Endothelial cell of umbilical vein (primary cell): ENCODE results near the gene FURIN. TPM values are rescaled to one million over a fixed set of nuclear protein-coding genes. Genes with fewer than 3 reads are reported as not detected.
"Not testable (repeated sequence)": the region's sequence is repeated elsewhere in the genome, so short reads cannot be mapped to it uniquely, and the experiment has no call there.

Experiments used
- BruUV-seq: library from RNA; stranded (reverse); fragments of 400-500 nt; replicated peaks from 2 replicates; lab custom pipeline; 2021; lab: Mats Ljungman, UMichigan
- CTCF ChIA-PET: fragments of 300-600, 350-600 bp; sonication (Branson Sonifier 250); formaldehyde crosslinking; loops from one replicate; lab custom pipeline; 2021; ENCODE audit warnings: antibody characterized with exemption, inconsistent platforms; lab: Charles Lee
- POLR2A ChIA-PET: fragments of 300-600, 350-600 bp; sonication (Branson Sonifier 250); formaldehyde crosslinking; loops from one replicate; lab custom pipeline; 2021; ENCODE audit warnings: antibody characterized with exemption, inconsistent platforms; lab: Charles Lee
- DNase-seq: peaks from one replicate; pipeline ENCODE4 v3.0.0-alpha.2; 2011; ENCODE audit warnings: low read depth, low spot score
- FAIRE-seq: peaks from 2 replicates; lab custom pipeline; 2011; peaks lifted over from hg19 to GRCh38; lab: Jason Lieb, UNC
- H2AFZ ChIP-seq: 2 replicates; pipeline ENCODE4 v1.6.0; 2012; ENCODE audit warnings: low read depth, low read length, control low read depth, inconsistent platforms
- H3K27ac ChIP-seq: 2 replicates; pipeline ENCODE4 v1.5.1; 2011; ENCODE audit warnings: low read depth, mild to moderate bottlenecking, control low read depth, low read length, moderate library complexity; ENCODE audit not compliant: insufficient read depth
- H3K27me3 ChIP-seq, 2 experiments: 2 replicates each; pipeline versions ENCODE4 v1.6.0 to v1.6.1; 2011; ENCODE audit warnings: low read length in 2 of 2, mixed read lengths in 1 of 2; ENCODE audit not compliant: control insufficient read depth in 2 of 2, insufficient read depth in 2 of 2
- H3K36me3 ChIP-seq, 2 experiments: 2 replicates in 1 of 2; 3 replicates in 1 of 2; pipeline ENCODE4 v1.5.1; 2011; ENCODE audit warnings: low read length in 2 of 2, mild to moderate bottlenecking in 1 of 2, moderate library complexity in 1 of 2; ENCODE audit not compliant: control insufficient read depth in 2 of 2, insufficient read depth in 2 of 2; ENCODE audit errors: extremely low read depth in 1 of 2
- H3K4me1 ChIP-seq: 3 replicates; pipeline ENCODE4 v1.5.1; 2011; ENCODE audit warnings: mild to moderate bottlenecking, low read length; ENCODE audit not compliant: control insufficient read depth, insufficient read depth; ENCODE audit errors: extremely low read depth
- H3K4me2 ChIP-seq: 2 replicates; pipeline ENCODE4 v1.6.1; 2011; ENCODE audit warnings: low read length, control low read depth, mixed read lengths; ENCODE audit not compliant: insufficient read depth
- H3K4me3 ChIP-seq, 3 experiments: fragments of 200-600 bp in 1 of 3; sonication (generic), shearing (Covaris generic) in 1 of 3; replicated peaks in 1 of 3; 2 replicates each; pipeline ENCODE4 v1.5.1; 2011 to 2016; ENCODE audit warnings: control low read depth in 3 of 3, low read length in 3 of 3, mild to moderate bottlenecking in 2 of 3, inconsistent platforms in 1 of 3, low read depth in 1 of 3, moderate library complexity in 1 of 3; ENCODE audit not compliant: insufficient read depth in 1 of 3
- H3K79me2 ChIP-seq: 2 replicates; pipeline ENCODE4 v1.6.0; 2012; ENCODE audit warnings: low read length, inconsistent platforms; ENCODE audit not compliant: control insufficient read depth, insufficient read depth
- H3K9ac ChIP-seq: replicated peaks from 2 replicates; pipeline ENCODE3; 2011; ENCODE audit warnings: low read length, control low read depth; ENCODE audit not compliant: insufficient read depth; ENCODE audit errors: extremely low read depth
- H3K9me1 ChIP-seq: replicated peaks from 3 replicates; pipeline ENCODE4 v1.6.0; 2011; ENCODE audit warnings: mild to moderate bottlenecking, low read length; ENCODE audit not compliant: control insufficient read depth, insufficient read depth; ENCODE audit errors: extremely low read depth
- H3K9me3 ChIP-seq: replicated peaks from 2 replicates; pipeline ENCODE4 v1.5.1; 2012; ENCODE audit warnings: low read length, inconsistent platforms; ENCODE audit not compliant: control insufficient read depth, insufficient read depth
- H4K20me1 ChIP-seq: replicated peaks from 2 replicates; pipeline ENCODE3; 2011; ENCODE audit warnings: mild to moderate bottlenecking, low read length; ENCODE audit not compliant: control insufficient read depth, insufficient read depth; ENCODE audit errors: extremely low read depth
- CTCF ChIP-seq, 2 donors: IDR thresholded peaks; 1 replicate in 1 of 2; 2 replicates in 1 of 2; pipeline ENCODE4 v1.5.1; 2011; ENCODE audit warnings: low read length in 2 of 2, mild to moderate bottlenecking in 2 of 2, moderate library complexity in 2 of 2, control low read depth in 1 of 2, inconsistent platforms in 1 of 2, low read depth in 1 of 2; ENCODE audit not compliant: insufficient read depth in 1 of 2; ENCODE audit errors: extremely low read depth in 1 of 2
- EZH2 ChIP-seq: IDR thresholded peaks from 2 replicates; pipeline ENCODE4 v1.6.1; 2012; ENCODE audit warnings: borderline replicate concordance, low read depth, mild to moderate bottlenecking, moderate library complexity, low read length, inconsistent platforms; ENCODE audit not compliant: severe bottlenecking
- FOS ChIP-seq: IDR thresholded peaks from 2 replicates; pipeline ENCODE4 v1.6.1; 2011; ENCODE audit warnings: mild to moderate bottlenecking, low read length, moderate library complexity, borderline replicate concordance; ENCODE audit not compliant: insufficient read depth
- GATA2 ChIP-seq: IDR thresholded peaks from 2 replicates; pipeline ENCODE4 v1.7.0; 2011; ENCODE audit warnings: low read depth, mild to moderate bottlenecking, moderate library complexity, mixed read lengths, low read length; ENCODE audit not compliant: insufficient read length, insufficient read depth
- JUN ChIP-seq: IDR thresholded peaks from 2 replicates; pipeline ENCODE4 v1.6.1; 2011; ENCODE audit warnings: borderline replicate concordance, low read depth; ENCODE audit not compliant: insufficient read length, insufficient read depth
- MYC ChIP-seq: IDR thresholded peaks from one replicate; pipeline ENCODE4 v1.6.1; 2011; ENCODE audit warnings: mild to moderate bottlenecking, low read depth, low read length
- POLR2A ChIP-seq: IDR thresholded peaks from 2 replicates; pipeline ENCODE4 v1.6.1; 2012; ENCODE audit warnings: low read depth, mild to moderate bottlenecking, control low read depth, low read length
- POLR2AphosphoS5 ChIP-seq: IDR thresholded peaks from 2 replicates; pipeline ENCODE4 v1.6.1; 2012; ENCODE audit warnings: low read depth, mild to moderate bottlenecking, control low read depth, low read length, moderate library complexity; ENCODE audit not compliant: insufficient read depth
- dilution Hi-C: fragments of 300-500 bp; cut with MboI; formaldehyde crosslinking; loops from one replicate; pipeline ENCODE4 v1.15.0; 2019; ENCODE audit warnings: low sequenced_read_pairs; ENCODE audit not compliant: extremely low pct_ligation_motif_present
- intact Hi-C: fragments of 100-400 bp; cut with micrococcal nuclease; formaldehyde crosslinking; loops from one replicate; pipeline ENCODE4 v1.10.0; 2022
- polyA plus RNA-seq, 4 experiments: library from polyadenylated mRNA; depleted of rRNA in 3 of 4; stranded (reverse) in 3 of 4; unstranded in 1 of 4; fragments of >200 nt; gene quantifications; 2 replicates each; pipeline versions ENCODE4 v1.2.1 to v1.2.3, GENCODE V29; 2011 to 2012; ENCODE audit warnings: missing spikeins in 1 of 4
- total RNA-seq: library from RNA; stranded (reverse); gene quantifications from 2 replicates; pipeline ENCODE4 v1.2.3, GENCODE V29; 2021
- TF ChIP-seq, protein P1 (sequence below): IDR thresholded peaks from 2 replicates; pipeline ENCODE4 v1.6.1; 2011; ENCODE audit not compliant: insufficient read depth, insufficient read length

Gene FURIN
- total and polyA plus RNA-seq, 2 donors (not counting 3 experiments of a cell fraction or from before 2014, with no cell fraction given): 77.4 to 131 TPM

- H3K4me1 ChIP-seq: peaks cover 31% of the 10 kb centered on the region
- H3K9me3 ChIP-seq, DNase-seq, BruUV-seq, H3K9ac ChIP-seq, dilution Hi-C loops, intact Hi-C loops, CTCF ChIA-PET, POLR2A ChIA-PET, H2AFZ ChIP-seq, H3K4me2 ChIP-seq, H3K4me3 ChIP-seq, H4K20me1 ChIP-seq, H3K9me1 ChIP-seq, H3K27me3 ChIP-seq, FAIRE-seq, H3K27ac ChIP-seq: not testable (repeated sequence)
- peaks cover 12 to 33% of the 10 kb centered on the region in 2 experiments for H3K36me3 ChIP-seq
- peaks cover 49% of the 10 kb centered on the region for H3K79me2 ChIP-seq
Measured at GRCh38 chr15:90874986-90875385, 6.6 kb downstream of the FURIN start.

DNA sequence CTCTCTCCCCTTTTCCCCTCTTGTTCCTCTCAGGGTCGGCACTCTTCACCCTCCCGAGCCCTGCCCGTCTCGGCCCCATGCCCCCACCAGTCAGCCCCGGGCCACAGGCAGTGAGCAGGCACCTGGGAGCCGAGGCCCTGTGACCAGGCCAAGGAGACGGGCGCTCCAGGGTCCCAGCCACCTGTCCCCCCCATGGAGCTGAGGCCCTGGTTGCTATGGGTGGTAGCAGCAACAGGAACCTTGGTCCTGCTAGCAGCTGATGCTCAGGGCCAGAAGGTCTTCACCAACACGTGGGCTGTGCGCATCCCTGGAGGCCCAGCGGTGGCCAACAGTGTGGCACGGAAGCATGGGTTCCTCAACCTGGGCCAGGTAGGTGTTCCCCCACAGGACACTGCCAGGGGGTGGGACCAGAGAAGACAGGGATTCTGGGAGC, 7.2 kb downstream of the FURIN start:
- dilution Hi-C loops: no loop called here
- FAIRE-seq (no peak), DNase-seq (no peak)
- Histone ChIP-seq H3K79me2 (peaks cover 48% of the 10 kb centered on the region), H3K4me2 (no peak overlapping the region), H3K9me1 (no peaks in the 10 kb centered on the region), H3K27ac (no peak overlapping the region), H3K27me3 (no peaks in the 10 kb centered on the region), H3K9ac (no peak overlapping the region), H3K4me3 (no peak overlapping the region), H4K20me1 (no peaks in the 10 kb centered on the region), H2AFZ (no peak overlapping the region), H3K9me3 (no peaks in the 10 kb centered on the region), H3K4me1 (peaks cover 26% of the 10 kb centered on the region), H3K36me3 (peaks cover 12 to 39% of the 10 kb centered on the region in 2 experiments)
- BruUV-seq: no TSS peak
- TF ChIP-seq CTCF (IDR thresholded peaks at IDR 0.05; ENCODE audit: extremely low read depth in 1 of 2, insufficient read depth in 1 of 2, low read depth in 1 of 2, low read length in 2 of 2) (no peak), EZH2 (no peak), JUN (no peak), POLR2A (no peak), MYC (no peak), GATA2 (no peak), POLR2AphosphoS5 (no peak), FOS (no peak)
- TF ChIP-seq, protein P1, sequence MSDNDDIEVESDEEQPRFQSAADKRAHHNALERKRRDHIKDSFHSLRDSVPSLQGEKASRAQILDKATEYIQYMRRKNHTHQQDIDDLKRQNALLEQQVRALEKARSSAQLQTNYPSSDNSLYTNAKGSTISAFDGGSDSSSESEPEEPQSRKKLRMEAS: no peak
- intact Hi-C loops: no loop called here
- ChIA-PET CTCF (no interaction called here), POLR2A (no interaction called here)
